HG03097 (cell line): Measurements from ENCODE around the gene EPHB1.

ENCODE experiments used
- ATAC-seq: cut with Tn5 transposase; IDR thresholded peaks from one replicate; pipeline ENCODE4 v1.9.1; 2021; ENCODE audit not compliant: unreplicated experiment, low FRiP score

The EPHB1 gene

GRCh38 chr3:134901461-134901860 lies 106.4 kb downstream of the EPHB1 start:
- no peak for ATAC-seq

GRCh38 chr3:134903837-134904236 lies 108.8 kb downstream of the EPHB1 start:
- ATAC-seq: peak; percentile 15

GRCh38 chr3:134904241-134904771 lies 109.2 kb downstream of the EPHB1 start:
- peak; percentile 89 for ATAC-seq

- ATAC-seq: peak; percentile 34
Observed at GRCh38 chr3:134904776-134905646, 110.0 kb downstream of the EPHB1 start.

GRCh38 chr3:134905647-134905935 lies 110.5 kb downstream of the EPHB1 start:
- no peak for ATAC-seq

- no peak for ATAC-seq
Observed at GRCh38 chr3:134908271-134908670, 113.2 kb downstream of the EPHB1 start.

GRCh38 chr3:134910026-134910425 lies 115.0 kb downstream of the EPHB1 start:
- no peak for ATAC-seq

- ATAC-seq: no peak
Observed at GRCh38 chr3:134911586-134912548, 116.8 kb downstream of the EPHB1 start.

- ATAC-seq: no peak
Observed at GRCh38 chr3:134916276-134916961, 121.4 kb downstream of the EPHB1 start.

- no peak for ATAC-seq
Observed at GRCh38 chr3:134917631-134918030, 122.6 kb downstream of the EPHB1 start.

- peak; percentile 93 for ATAC-seq
Observed at GRCh38 chr3:134918441-134918840, 123.4 kb downstream of the EPHB1 start.

- ATAC-seq: no peak
Observed at GRCh38 chr3:134922101-134922500, 127.0 kb downstream of the EPHB1 start.

GRCh38 chr3:134922866-134923265 lies 127.8 kb downstream of the EPHB1 start:
- no peak for ATAC-seq

- ATAC-seq: no peak
Observed at GRCh38 chr3:134923286-134923685, 128.2 kb downstream of the EPHB1 start.

GRCh38 chr3:134927599-134927998 lies 132.5 kb downstream of the EPHB1 start:
- ATAC-seq: no peak

- no peak for ATAC-seq
Observed at GRCh38 chr3:134928392-134928791, 133.3 kb downstream of the EPHB1 start.

- no peak for ATAC-seq
Observed at GRCh38 chr3:134928819-134929218, 133.8 kb downstream of the EPHB1 start.

GRCh38 chr3:134929976-134930375 lies 134.9 kb downstream of the EPHB1 start:
- no peak for ATAC-seq

GRCh38 chr3:134931045-134931785 lies 136.2 kb downstream of the EPHB1 start:
- no peak for ATAC-seq

- ATAC-seq: no peak
Observed at GRCh38 chr3:134932035-134932434, 137.0 kb downstream of the EPHB1 start.
